ENCODE results near the gene SPATA33.

Gene SPATA33

DNA sequence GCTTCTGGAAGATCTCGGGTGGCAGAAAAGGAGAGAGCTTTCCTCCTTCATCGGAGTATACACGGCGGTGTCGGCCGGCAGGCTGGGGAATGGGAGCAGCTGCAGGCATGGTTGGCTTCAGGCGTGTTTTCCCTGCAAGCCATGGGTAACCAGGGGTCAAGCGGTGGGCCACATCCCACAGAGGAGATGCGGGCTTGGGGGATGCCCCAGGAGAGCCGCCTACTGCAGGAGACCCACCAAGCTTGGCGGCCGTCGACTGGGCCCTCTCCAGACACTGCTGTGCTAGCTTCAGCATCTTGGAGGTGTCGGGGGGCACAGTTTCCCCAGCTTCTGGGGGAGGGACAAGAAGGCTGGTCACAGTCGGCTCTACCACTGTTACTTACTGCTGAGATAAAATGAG, 58.9 kb downstream of the SPATA33 start:
- no peak overlapping the region for H3K27ac ChIP-seq
- TF ChIP-seq CTCF (conservative IDR thresholded peaks at IDR 0.05) = no peak

- H3K27ac ChIP-seq = no peak overlapping the region
- TF ChIP-seq CTCF (conservative IDR thresholded peaks at IDR 0.05) = no peak
Measured at GRCh38 chr16:89716916-89717687, 59.5 kb downstream of the SPATA33 start.

DNA sequence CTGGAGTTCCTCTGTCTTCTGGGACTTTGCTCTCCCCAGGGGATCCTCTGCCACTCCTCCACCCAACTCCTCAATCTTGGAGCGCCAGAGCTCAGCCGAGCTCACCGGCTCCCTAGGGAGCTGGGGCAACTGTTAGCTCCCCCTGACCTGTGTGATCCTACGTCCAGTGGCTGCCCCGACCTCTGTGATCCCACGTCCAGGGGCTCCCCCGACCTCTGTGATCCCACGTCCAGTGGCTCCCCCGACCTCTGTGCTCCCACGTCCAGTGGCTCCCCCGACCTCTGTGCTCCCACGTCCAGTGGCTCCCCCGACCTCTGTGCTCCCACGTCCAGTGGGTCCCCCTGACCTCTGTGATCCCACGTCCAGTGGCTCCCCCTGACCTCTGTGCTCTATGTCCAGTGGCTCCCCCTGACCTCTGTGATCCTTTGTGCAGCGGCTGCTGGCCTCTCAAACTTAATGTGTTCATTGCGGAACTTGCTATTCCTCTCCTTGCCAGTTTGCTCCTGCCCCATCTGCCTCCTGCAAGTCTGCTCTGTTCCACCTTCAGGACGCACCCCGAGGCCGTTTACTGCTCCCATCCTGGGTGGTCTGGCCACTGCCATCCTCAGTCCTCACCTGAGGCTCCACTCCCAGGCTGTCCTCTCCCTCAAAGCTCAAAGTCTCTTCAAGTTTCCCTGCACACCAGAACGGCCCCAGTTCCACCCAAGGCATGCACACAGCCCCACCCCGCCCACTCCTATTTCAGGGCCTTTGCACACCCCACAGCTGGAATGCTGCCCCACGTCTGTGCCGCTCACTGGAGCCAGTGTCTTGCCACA, 60.3 kb downstream of the SPATA33 start:
- no peak overlapping the region for H3K27ac ChIP-seq
- TF ChIP-seq CTCF (conservative IDR thresholded peaks at IDR 0.05) = no peak

All from VCaP (cell line).